Measurements from ENCODE around the gene STAC2. TPM values are rescaled to one million over a fixed set of nuclear protein-coding genes. Genes with fewer than 3 reads are reported as not detected.
"Not testable (repeated sequence)": the region's sequence is repeated elsewhere in the genome, so short reads cannot be mapped to it uniquely, and the experiment has no call there.

STAC2 gene
- polyA plus RNA-seq, 2 of the 4 experiments (the other 2 are of a cell fraction) = 0.03 to 0.26 TPM

DNA sequence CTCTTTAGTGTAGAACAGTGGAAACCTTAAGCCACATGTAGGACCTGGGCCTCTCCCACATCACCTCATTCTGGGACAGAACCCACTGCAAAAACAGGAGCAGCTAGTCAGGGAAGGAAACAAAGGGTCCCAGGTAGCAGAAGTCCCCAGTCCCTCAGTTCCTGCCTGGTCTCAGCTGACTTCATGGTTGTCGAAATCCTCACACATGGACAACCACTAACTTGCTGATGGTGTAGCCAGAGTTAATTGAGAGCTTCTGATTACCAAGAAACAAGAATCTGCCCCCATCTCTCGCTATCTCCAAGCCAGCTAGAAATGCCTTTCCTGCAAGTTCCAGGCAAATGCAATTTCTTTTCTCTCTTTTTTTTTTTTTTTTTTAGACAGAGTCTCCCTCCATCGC, 56.2 kb downstream of the STAC2 start:
- DNase-seq (ENCODE audit: low read depth in 1 of 2, low spot score in 1 of 2) = no peak
- no peak for FAIRE-seq
- POLR2A ChIA-PET = no interaction called here
- Histone ChIP-seq H3K27ac (no peak overlapping the region), H3K9me3 (no peaks in the 10 kb centered on the region), H3K4me1 (peaks cover under 1% of the 10 kb centered on the region; the same call in 1 of the 3 replicates), H3K4me2 (no peak overlapping the region), H3K4me3 (no peak overlapping the region)
- 76% methylated on average over 3 of the region's 3 CpGs for WGBS (ENCODE audit: missing lambda C conversion rate)
- CTCF ChIA-PET = interaction anchor here (0.9 to 30.5 kb wide), 10 partner anchors 11 to 187 kb away, joined by 3 to 612 read pairs (median 4); partner anchors contain the start of genes ARL5C and PLXDC1
- no peak for TF ChIP-seq GATA3 (IDR thresholded peaks at IDR 0.05; ENCODE audit: borderline replicate concordance)
- TF ChIP-seq ZNF302 (CRISPR knock-in tag; IDR thresholded peaks at IDR 0.05) = no peak
- TF ChIP-seq HOXB13 (CRISPR knock-in tag; IDR thresholded peaks at IDR 0.05; ENCODE audit: low read depth) = no peak
- TF ChIP-seq JUNB (IDR thresholded peaks at IDR 0.05) = no peak
- TF ChIP-seq CBX8 (IDR thresholded peaks at IDR 0.05) = no peak
- no peak for ATAC-seq

DNA sequence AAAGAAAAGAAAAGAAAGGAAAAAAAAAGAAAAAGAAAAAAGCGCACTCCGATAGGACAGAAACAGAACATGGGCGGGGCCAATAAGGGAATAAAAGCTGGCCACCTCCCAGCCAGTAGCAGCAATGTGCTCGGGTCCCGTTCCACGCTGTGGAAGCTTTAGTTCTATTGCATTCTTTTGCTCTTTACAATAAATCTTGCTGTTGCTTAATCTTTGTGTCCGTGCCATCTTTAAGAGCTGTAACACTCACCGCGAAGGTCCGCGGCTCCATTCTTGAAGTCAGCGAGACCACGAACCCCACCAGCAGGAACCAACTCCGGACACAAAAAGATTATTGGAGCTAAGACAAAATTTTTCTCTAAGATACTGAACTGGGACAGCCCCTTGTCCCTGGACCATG, 56.6 kb downstream of the STAC2 start:
- WGBS (ENCODE audit: missing lambda C conversion rate) = 87% methylated on average over 14 of the region's 14 CpGs
- no peak overlapping the region for H3K4me3 ChIP-seq
- H3K9me3 ChIP-seq = no peaks in the 10 kb centered on the region
- no peak overlapping the region for H3K27ac ChIP-seq
- POLR2A ChIA-PET = interaction anchor here (0.7 kb wide), 1 partner anchor 315 kb away, joined by 8 read pairs; no protein-coding TSS in a partner anchor
- no peak for ATAC-seq
- DNase-seq (ENCODE audit: low read depth in 1 of 2, low spot score in 1 of 2) = no peak
- CTCF ChIA-PET = interaction anchor here (0.9 to 30.5 kb wide), 9 partner anchors 11 to 186 kb away, joined by 3 to 612 read pairs (median 4); partner anchors contain the start of genes ARL5C and PLXDC1
- no peak for TF ChIP-seq CBX2 (IDR thresholded peaks at IDR 0.05; ENCODE audit: borderline replicate concordance, low read depth)
- TF ChIP-seq, protein P1, sequence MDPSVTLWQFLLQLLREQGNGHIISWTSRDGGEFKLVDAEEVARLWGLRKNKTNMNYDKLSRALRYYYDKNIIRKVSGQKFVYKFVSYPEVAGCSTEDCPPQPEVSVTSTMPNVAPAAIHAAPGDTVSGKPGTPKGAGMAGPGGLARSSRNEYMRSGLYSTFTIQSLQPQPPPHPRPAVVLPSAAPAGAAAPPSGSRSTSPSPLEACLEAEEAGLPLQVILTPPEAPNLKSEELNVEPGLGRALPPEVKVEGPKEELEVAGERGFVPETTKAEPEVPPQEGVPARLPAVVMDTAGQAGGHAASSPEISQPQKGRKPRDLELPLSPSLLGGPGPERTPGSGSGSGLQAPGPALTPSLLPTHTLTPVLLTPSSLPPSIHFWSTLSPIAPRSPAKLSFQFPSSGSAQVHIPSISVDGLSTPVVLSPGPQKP (IDR thresholded peaks at IDR 0.05; ENCODE audit: low read depth, low read length) = no peak
- FAIRE-seq = no peak
- H3K4me1 ChIP-seq = peaks cover 4% of the 10 kb centered on the region; the same call in 2 of the 3 replicates
- no peak overlapping the region for H3K4me2 ChIP-seq

- not testable (repeated sequence) for ATAC-seq; H3K27ac ChIP-seq; FAIRE-seq; H3K4me1 ChIP-seq; DNase-seq (ENCODE audit: low read depth in 1 of 2, low spot score in 1 of 2); H3K4me3 ChIP-seq; H3K4me2 ChIP-seq; H3K9me3 ChIP-seq
- WGBS (ENCODE audit: missing lambda C conversion rate) = 80% methylated on average over 10 of the region's 10 CpGs
- peak; percentile 84 for TF ChIP-seq MAFK (IDR thresholded peaks at IDR 0.05; ENCODE audit: partially characterized antibody)
- ChIA-PET CTCF (interaction anchor here (1.2 to 30.5 kb wide), 3 partner anchors 15 to 186 kb away, joined by 4 to 612 read pairs (median 453); partner anchors contain the start of genes ARL5C and PLXDC1), POLR2A (interaction anchor here (0.7 to 2.6 kb wide), 2 partner anchors 31 to 315 kb away, joined by 8 to 21 read pairs; partner anchors contain the start of gene RPL19)
Measured at GRCh38 chr17:39168503-39168902, 57.2 kb downstream of the STAC2 start.

- H3K4me1 ChIP-seq = peaks cover 6% of the 10 kb centered on the region; the same call in 2 of the 3 replicates
- no peak for ATAC-seq
- H3K27ac ChIP-seq = no peak overlapping the region
- no peak overlapping the region for H3K4me2 ChIP-seq
- POLR2A ChIA-PET = interaction anchor here (2.6 kb wide), 1 partner anchor 32 kb away, joined by 21 read pairs; the partner anchor contains the start of gene RPL19
- no peak for FAIRE-seq
- no peak overlapping the region for H3K4me3 ChIP-seq
- WGBS (ENCODE audit: missing lambda C conversion rate) = 76% methylated on average over 2 of the region's 2 CpGs
- no peak for DNase-seq (ENCODE audit: low read depth in 1 of 2, low spot score in 1 of 2)
- TF ChIP-seq PBX3 (IDR thresholded peaks at IDR 0.05) (no peak), HOXB13 (CRISPR knock-in tag; IDR thresholded peaks at IDR 0.05; ENCODE audit: low read depth) (no peak), KDM1A (IDR thresholded peaks at IDR 0.05; ENCODE audit: low read depth) (no peak), HEYL (CRISPR knock-in tag; IDR thresholded peaks at IDR 0.05) (no peak), EHMT2 (IDR thresholded peaks at IDR 0.05; ENCODE audit: low read depth) (no peak), JUNB (IDR thresholded peaks at IDR 0.05) (no peak), MAFK (IDR thresholded peaks at IDR 0.05; ENCODE audit: partially characterized antibody) (no peak), MYC (IDR thresholded peaks at IDR 0.05; ENCODE audit: borderline replicate concordance, low read length) (no peak), KDM5A (IDR thresholded peaks at IDR 0.05) (no peak), HDAC2 (IDR thresholded peaks at IDR 0.05) (no peak), EHF (CRISPR knock-in tag; IDR thresholded peaks at IDR 0.05) (no peak), ATOH8 (CRISPR knock-in tag; IDR thresholded peaks at IDR 0.05; ENCODE audit: low read depth) (no peak), RNF2 (IDR thresholded peaks at IDR 0.05; ENCODE audit: borderline replicate concordance, low read depth) (no peak), CBX8 (IDR thresholded peaks at IDR 0.05) (no peak), TP53 (CRISPR knock-in tag; IDR thresholded peaks at IDR 0.05) (no peak), POLR2A (IDR thresholded peaks at IDR 0.05; ENCODE audit: low read length) (no peak), PHF8 (IDR thresholded peaks at IDR 0.05; ENCODE audit: borderline replicate concordance, low read depth) (no peak)
- TF ChIP-seq, protein P2, sequence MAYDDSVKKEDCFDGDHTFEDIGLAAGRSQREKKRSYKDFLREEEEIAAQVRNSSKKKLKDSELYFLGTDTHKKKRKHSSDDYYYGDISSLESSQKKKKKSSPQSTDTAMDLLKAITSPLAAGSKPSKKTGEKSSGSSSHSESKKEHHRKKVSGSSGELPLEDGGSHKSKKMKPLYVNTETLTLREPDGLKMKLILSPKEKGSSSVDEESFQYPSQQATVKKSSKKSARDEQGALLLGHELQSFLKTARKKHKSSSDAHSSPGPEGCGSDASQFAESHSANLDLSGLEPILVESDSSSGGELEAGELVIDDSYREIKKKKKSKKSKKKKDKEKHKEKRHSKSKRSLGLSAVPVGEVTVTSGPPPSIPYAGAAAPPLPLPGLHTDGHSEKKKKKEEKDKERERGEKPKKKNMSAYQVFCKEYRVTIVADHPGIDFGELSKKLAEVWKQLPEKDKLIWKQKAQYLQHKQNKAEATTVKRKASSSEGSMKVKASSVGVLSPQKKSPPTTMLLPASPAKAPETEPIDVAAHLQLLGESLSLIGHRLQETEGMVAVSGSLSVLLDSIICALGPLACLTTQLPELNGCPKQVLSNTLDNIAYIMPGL (CRISPR knock-in tag; IDR thresholded peaks at IDR 0.05; ENCODE audit: borderline replicate concordance) = no peak
- TF ChIP-seq, protein P3, sequence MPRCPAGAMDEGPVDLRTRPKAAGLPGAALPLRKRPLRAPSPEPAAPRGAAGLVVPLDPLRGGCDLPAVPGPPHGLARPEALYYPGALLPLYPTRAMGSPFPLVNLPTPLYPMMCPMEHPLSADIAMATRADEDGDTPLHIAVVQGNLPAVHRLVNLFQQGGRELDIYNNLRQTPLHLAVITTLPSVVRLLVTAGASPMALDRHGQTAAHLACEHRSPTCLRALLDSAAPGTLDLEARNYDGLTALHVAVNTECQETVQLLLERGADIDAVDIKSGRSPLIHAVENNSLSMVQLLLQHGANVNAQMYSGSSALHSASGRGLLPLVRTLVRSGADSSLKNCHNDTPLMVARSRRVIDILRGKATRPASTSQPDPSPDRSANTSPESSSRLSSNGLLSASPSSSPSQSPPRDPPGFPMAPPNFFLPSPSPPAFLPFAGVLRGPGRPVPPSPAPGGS (IDR thresholded peaks at IDR 0.05) = no peak
- CTCF ChIA-PET = interaction anchor here (0.6 to 30.5 kb wide), 8 partner anchors 6 to 466 kb away, joined by 3 to 612 read pairs (median 30); partner anchors contain the start of genes ARL5C and PLXDC1
- H3K9me3 ChIP-seq = no peaks in the 10 kb centered on the region
Measured at GRCh38 chr17:39167476-39167875, 58.3 kb downstream of the STAC2 start.

Data from A549 (cell line).